Cardiac muscle cell (in vitro differentiated cells and primary cell): ENCODE results near the gene KISS1. TPM values are rescaled to one million over a fixed set of nuclear protein-coding genes. Genes with fewer than 3 reads are reported as not detected.

Source experiments
- DNase-seq, 2 donors: peaks; one replicate each; pipeline versions ENCODE4 v3.0.0 to v3.0.0-alpha.2; 2010 to 2017; ENCODE audit warnings: low read depth in 1 of 2, low spot score in 1 of 2
- H3K27ac ChIP-seq: fragments of 200-600 bp; sonication (generic); 2 replicates; pipeline ENCODE4 v1.5.1; 2016
- H3K27me3 ChIP-seq: fragments of 200-600 bp; sonication (generic); 2 replicates; pipeline ENCODE4 v1.6.0; 2016; ENCODE audit warnings: control low read depth
- H3K36me3 ChIP-seq: fragments of 200-600 bp; sonication (generic); 2 replicates; pipeline ENCODE4 v1.5.1; 2016; ENCODE audit warnings: control low read depth
- H3K4me1 ChIP-seq: fragments of 200-600 bp; sonication (generic); 2 replicates; pipeline ENCODE4 v1.8.1; 2017; ENCODE audit warnings: low read depth, mild to moderate bottlenecking, mixed run types
- H3K4me3 ChIP-seq: fragments of 200-600 bp; sonication (generic); 2 replicates; pipeline ENCODE4 v1.5.1; 2016; ENCODE audit warnings: mild to moderate bottlenecking
- H3K9me3 ChIP-seq: fragments of 200-600 bp; sonication (generic); 2 replicates; pipeline ENCODE4 v1.5.1; 2017; ENCODE audit warnings: low read depth, mild to moderate bottlenecking, control low read depth
- CTCF ChIP-seq: IDR thresholded peaks from 2 replicates; pipeline ENCODE4 v1.5.1; 2012; ENCODE audit warnings: low read depth, mild to moderate bottlenecking, low read length
- polyA plus RNA-seq: library from polyadenylated mRNA; unstranded; fragments of >200 nt; fragmentation: Nextera tagmentation; extraction: Ambion mirVana; gene quantifications from 2 replicates; pipeline ENCODE4 v1.2.1, GENCODE V29; 2016
- total RNA-seq: library from RNA; depleted of rRNA; stranded (reverse); fragments of >200 nt; gene quantifications from 2 replicates; pipeline ENCODE4 v1.2.3, GENCODE V29; 2016

Gene KISS1
- total and polyA plus RNA-seq, 2 experiments from 2014 or later: 0.21 to 1.4 TPM

- H3K27me3 ChIP-seq: peaks cover 9% of the 10 kb centered on the region
- H3K36me3 ChIP-seq: peaks cover 4% of the 10 kb centered on the region
- DNase-seq: no peak
- no peak overlapping the region for H3K27ac ChIP-seq
- H3K4me3 ChIP-seq: no peak overlapping the region
- H3K4me1 ChIP-seq: no peaks in the 10 kb centered on the region
- no peak for TF ChIP-seq CTCF
- no peaks in the 10 kb centered on the region for H3K9me3 ChIP-seq
These were observed 19.9 kb upstream of the KISS1 start for GRCh38 chr1:204216236-204216635.

- H3K4me3 ChIP-seq: peak within 1 kb of the TSS; percentile 11
- peaks cover 9% of the 10 kb centered on the region for H3K27me3 ChIP-seq
- no peaks in the 10 kb centered on the region for H3K36me3 ChIP-seq
- no peak within 1 kb of the TSS for H3K27ac ChIP-seq
- peak; percentile 89 for TF ChIP-seq CTCF
- H3K4me1 ChIP-seq: no peaks in the 10 kb centered on the region
- peak; percentile 63 to 87 for DNase-seq
- no peaks in the 10 kb centered on the region for H3K9me3 ChIP-seq
These were observed 17.7 kb upstream of the KISS1 start, which contains the start of gene GOLT1A for GRCh38 chr1:204213668-204214662. TSS of gene GOLT1A (minus strand) at chr1:204213988. CDS start at chr1:204213906, 82 bp downstream.

DNA sequence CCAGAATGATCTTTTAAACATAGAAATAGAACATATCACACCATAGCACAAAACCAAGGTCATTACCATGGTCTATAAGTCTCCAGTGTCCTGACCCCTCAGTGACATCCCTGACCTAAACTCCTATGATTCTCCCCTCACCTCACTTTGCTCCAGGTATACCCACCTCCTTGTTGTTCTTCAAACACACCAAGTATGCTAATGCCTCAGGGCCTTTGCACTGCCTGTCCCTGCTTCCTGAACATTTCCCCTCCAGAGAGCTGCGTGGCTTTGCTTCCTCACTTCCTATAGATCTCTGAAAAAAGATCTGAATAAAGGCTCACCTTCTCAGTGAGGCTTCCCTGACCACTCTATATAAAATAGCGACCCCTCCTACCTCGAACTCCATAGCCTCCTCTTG is 16.4 kb upstream of the KISS1 start:
- H3K27me3 ChIP-seq: peaks cover 9% of the 10 kb centered on the region
- no peak overlapping the region for H3K4me3 ChIP-seq
- no peak for TF ChIP-seq CTCF
- no peak overlapping the region for H3K27ac ChIP-seq
- H3K36me3 ChIP-seq: no peaks in the 10 kb centered on the region
- no peaks in the 10 kb centered on the region for H3K4me1 ChIP-seq
- no peak for DNase-seq
- H3K9me3 ChIP-seq: no peaks in the 10 kb centered on the region

GRCh38 chr1:204211046-204211445 is 14.8 kb upstream of the KISS1 start:
- no peak for DNase-seq
- H3K4me3 ChIP-seq: no peak overlapping the region
- no peaks in the 10 kb centered on the region for H3K9me3 ChIP-seq
- H3K27me3 ChIP-seq: peaks cover 9% of the 10 kb centered on the region
- H3K36me3 ChIP-seq: no peaks in the 10 kb centered on the region
- H3K27ac ChIP-seq: no peak overlapping the region
- no peaks in the 10 kb centered on the region for H3K4me1 ChIP-seq
- no peak for TF ChIP-seq CTCF

DNA sequence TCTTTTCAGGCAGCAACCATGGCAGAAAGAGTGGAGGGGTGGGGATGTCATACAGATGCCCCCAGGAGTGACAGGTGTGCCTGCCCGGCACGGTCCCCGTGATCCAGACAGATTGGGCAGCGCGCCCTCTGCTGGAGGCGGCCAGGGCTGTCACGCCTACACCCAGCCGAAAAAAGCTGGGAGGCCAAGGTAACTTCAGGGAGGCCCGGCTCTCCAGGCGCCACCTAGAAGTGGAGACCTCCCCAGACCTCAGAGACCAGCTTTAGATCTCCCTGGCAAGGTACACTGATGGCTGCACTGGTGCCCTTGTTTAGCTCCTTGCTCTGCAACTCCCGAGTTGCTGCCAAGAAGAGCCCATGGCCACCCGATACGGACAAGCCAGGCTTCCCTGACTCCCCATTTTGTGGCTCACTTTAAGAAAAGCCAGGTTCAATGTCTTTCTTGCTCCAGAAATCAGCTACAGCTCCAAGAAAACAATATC is 10.9 kb upstream of the KISS1 start:
- Histone ChIP-seq H3K4me3 (no peak overlapping the region), H3K36me3 (no peaks in the 10 kb centered on the region), H3K4me1 (no peaks in the 10 kb centered on the region), H3K9me3 (no peaks in the 10 kb centered on the region), H3K27ac (no peak overlapping the region), H3K27me3 (peaks cover 17% of the 10 kb centered on the region)
- TF ChIP-seq CTCF: peak; percentile 97
- peak; percentile 39 to 79 for DNase-seq
